DND-41 (cell line): ENCODE results near the gene PTPRJ.

Source experiments
- EZH2 ChIP-seq: IDR thresholded peaks from 3 replicates; pipeline ENCODE4 v1.6.1; 2012; ENCODE audit warnings: borderline replicate concordance, low read depth, mild to moderate bottlenecking, moderate library complexity, low read length, inconsistent platforms; ENCODE audit not compliant: severe bottlenecking
- TF ChIP-seq, protein P1 (sequence below): IDR thresholded peaks from 2 replicates; pipeline ENCODE4 v1.5.1; 2012; ENCODE audit warnings: borderline replicate concordance, low read length, moderate library complexity, mild to moderate bottlenecking; ENCODE audit not compliant: poor library complexity, severe bottlenecking; ENCODE audit errors: extremely low read depth

DNA sequence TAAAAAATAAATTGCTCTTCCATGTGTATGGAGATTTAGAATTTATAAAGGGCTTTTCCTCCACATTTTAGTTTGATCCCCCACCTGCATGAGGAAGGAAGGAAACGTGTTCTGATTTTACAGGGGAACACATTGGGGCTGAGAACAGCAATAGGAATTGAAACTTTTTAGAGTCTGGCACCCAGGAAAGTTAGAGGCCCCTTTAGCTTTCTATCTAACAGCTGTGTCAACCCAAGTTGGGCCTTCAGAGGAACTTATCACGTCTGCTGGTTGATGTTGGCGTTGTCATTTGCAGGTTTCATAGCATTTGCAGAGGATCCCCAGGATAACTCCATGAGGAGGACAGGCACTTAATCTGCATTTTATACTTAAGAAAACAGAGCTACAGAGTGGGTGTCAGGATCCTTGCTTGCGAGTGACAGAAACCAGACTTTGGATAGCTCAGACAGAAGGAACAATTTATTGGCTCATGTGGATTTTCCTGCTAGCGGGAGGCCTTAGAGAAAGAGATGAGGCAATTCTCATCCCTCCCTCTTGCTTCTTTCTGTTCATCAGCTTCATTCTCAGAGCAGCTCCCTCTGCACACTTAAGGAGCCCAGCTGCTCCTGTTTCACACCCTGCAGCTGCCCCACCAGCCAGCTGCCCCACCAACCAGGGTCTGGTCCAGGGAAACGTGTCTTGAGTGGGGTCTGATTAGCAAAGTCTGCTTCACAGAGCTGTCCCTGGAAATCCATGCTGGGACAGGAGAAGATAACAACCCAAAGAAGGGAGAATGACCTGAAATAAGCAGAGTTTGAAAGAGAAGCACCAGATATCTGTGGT is 143.8 kb downstream of the PTPRJ start:
- TF ChIP-seq, protein P1, sequence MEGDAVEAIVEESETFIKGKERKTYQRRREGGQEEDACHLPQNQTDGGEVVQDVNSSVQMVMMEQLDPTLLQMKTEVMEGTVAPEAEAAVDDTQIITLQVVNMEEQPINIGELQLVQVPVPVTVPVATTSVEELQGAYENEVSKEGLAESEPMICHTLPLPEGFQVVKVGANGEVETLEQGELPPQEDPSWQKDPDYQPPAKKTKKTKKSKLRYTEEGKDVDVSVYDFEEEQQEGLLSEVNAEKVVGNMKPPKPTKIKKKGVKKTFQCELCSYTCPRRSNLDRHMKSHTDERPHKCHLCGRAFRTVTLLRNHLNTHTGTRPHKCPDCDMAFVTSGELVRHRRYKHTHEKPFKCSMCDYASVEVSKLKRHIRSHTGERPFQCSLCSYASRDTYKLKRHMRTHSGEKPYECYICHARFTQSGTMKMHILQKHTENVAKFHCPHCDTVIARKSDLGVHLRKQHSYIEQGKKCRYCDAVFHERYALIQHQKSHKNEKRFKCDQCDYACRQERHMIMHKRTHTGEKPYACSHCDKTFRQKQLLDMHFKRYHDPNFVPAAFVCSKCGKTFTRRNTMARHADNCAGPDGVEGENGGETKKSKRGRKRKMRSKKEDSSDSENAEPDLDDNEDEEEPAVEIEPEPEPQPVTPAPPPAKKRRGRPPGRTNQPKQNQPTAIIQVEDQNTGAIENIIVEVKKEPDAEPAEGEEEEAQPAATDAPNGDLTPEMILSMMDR, result no peak
- no peak for TF ChIP-seq EZH2
